HCT116 (cell line): ENCODE data around the gene EPHA3.

Experiments used
- CTCF ChIP-seq, 3 experiments: fragments of 200-600 bp in 1 of 3; sonication (generic) in 1 of 3; IDR thresholded peaks in 2 of 3; conservative IDR thresholded peaks in 1 of 3; 2 replicates each; pipeline ENCODE4 v1.5.1; 2012 to 2017; ENCODE audit warnings: low read depth in 2 of 3, low read length in 2 of 3, antibody characterized with exemption in 1 of 3, borderline replicate concordance in 1 of 3, control low read depth in 1 of 3, mild to moderate bottlenecking in 1 of 3, mixed read lengths in 1 of 3, mixed run types in 1 of 3, moderate library complexity in 1 of 3; ENCODE audit not compliant: insufficient read depth in 1 of 3
- EZH2 ChIP-seq: fragments of 200-600 bp; sonication (generic); IDR thresholded peaks from 2 replicates; pipeline ENCODE4 v1.6.1; 2017; ENCODE audit warnings: antibody characterized with exemption, mixed run types
- SIN3A ChIP-seq: IDR thresholded peaks from 2 replicates; pipeline ENCODE4 v1.6.1; 2012; ENCODE audit warnings: low read depth

GRCh38 chr3:89363171-89363570, 255.8 kb downstream of the EPHA3 start:
- TF ChIP-seq CTCF (IDR thresholded peaks at IDR 0.05 in 2 of 3, conservative IDR thresholded peaks at IDR 0.05 in 1 of 3; ENCODE audit: borderline replicate concordance in 1 of 3, insufficient read depth in 1 of 3, low read depth in 2 of 3, low read length in 2 of 3) (no peak), SIN3A (no peak), EZH2 (no peak)
